H9 (cell line): ENCODE measurements around the gene GHR. TPM values are rescaled to one million over a fixed set of nuclear protein-coding genes. Genes with fewer than 3 reads are reported as not detected.

ENCODE experiments used
- DNase-seq: peaks from one replicate; pipeline ENCODE4 v3.0.0-alpha.2; 2017
- H2AFZ ChIP-seq: one replicate; pipeline ENCODE4 v1.6.1; 2013; ENCODE audit warnings: mild to moderate bottlenecking, low read length, control low read depth, moderate library complexity
- H2AK5ac ChIP-seq: 2 replicates; pipeline ENCODE4 v1.6.1; 2013; ENCODE audit warnings: low read length, control low read depth, mixed read lengths; ENCODE audit not compliant: insufficient read length
- H2BK120ac ChIP-seq: one replicate; pipeline ENCODE4 v1.6.1; 2013; ENCODE audit warnings: low read depth, mild to moderate bottlenecking, low read length, control low read depth, inconsistent platforms; ENCODE audit not compliant: poor library complexity, severe bottlenecking
- H2BK12ac ChIP-seq: 2 replicates; pipeline ENCODE4 v1.6.1; 2013; ENCODE audit warnings: low read length, control low read depth, mixed read lengths, low read depth; ENCODE audit not compliant: insufficient read length
- H2BK15ac ChIP-seq: 2 replicates; pipeline ENCODE4 v1.6.1; 2013; ENCODE audit warnings: low read depth, low read length, control low read depth
- H2BK20ac ChIP-seq: one replicate; pipeline ENCODE4 v1.6.1; 2013; ENCODE audit warnings: low read depth, mild to moderate bottlenecking, low read length, control low read depth, inconsistent platforms; ENCODE audit not compliant: poor library complexity, severe bottlenecking
- H2BK5ac ChIP-seq: 2 replicates; pipeline ENCODE4 v1.6.1; 2013; ENCODE audit warnings: low read length, control low read depth, mixed read lengths; ENCODE audit not compliant: insufficient read length
- H3K14ac ChIP-seq: 2 replicates; pipeline ENCODE4 v1.6.1; 2013; ENCODE audit warnings: low read length, control low read depth; ENCODE audit not compliant: insufficient read depth
- H3K18ac ChIP-seq: 2 replicates; pipeline ENCODE4 v1.6.1; 2013; ENCODE audit warnings: low read depth, mild to moderate bottlenecking, mixed read lengths, low read length, control low read depth; ENCODE audit not compliant: insufficient read length
- H3K23ac ChIP-seq: 2 replicates; pipeline ENCODE4 v1.6.1; 2013; ENCODE audit warnings: low read length, control low read depth, mixed read lengths, low read depth; ENCODE audit not compliant: insufficient read length
- H3K23me2 ChIP-seq: 2 replicates; pipeline ENCODE4 v1.6.1; 2013; ENCODE audit warnings: low read depth, mild to moderate bottlenecking, mixed read lengths, low read length, control low read depth; ENCODE audit not compliant: insufficient read length, poor library complexity, severe bottlenecking
- H3K27ac ChIP-seq: 2 replicates; pipeline ENCODE4 v1.5.1; 2013; ENCODE audit warnings: low read length, control low read depth, mixed read lengths, low read depth; ENCODE audit not compliant: insufficient read length
- H3K27me3 ChIP-seq: 2 replicates; pipeline ENCODE4 v1.6.1; 2013; ENCODE audit warnings: low read length, control low read depth, inconsistent platforms; ENCODE audit not compliant: insufficient read depth
- H3K4ac ChIP-seq: 2 replicates; pipeline ENCODE4 v1.6.1; 2013; ENCODE audit warnings: low read depth, mild to moderate bottlenecking, control low read depth, inconsistent platforms, low read length, moderate library complexity
- H3K4me1 ChIP-seq: 2 replicates; pipeline ENCODE4 v1.6.1; 2013; ENCODE audit warnings: low read length, control low read depth, inconsistent platforms; ENCODE audit not compliant: insufficient read depth
- H3K4me2 ChIP-seq: 2 replicates; pipeline ENCODE4 v1.6.1; 2013; ENCODE audit warnings: low read length, control low read depth, mixed read lengths; ENCODE audit not compliant: insufficient read length, insufficient read depth
- H3K56ac ChIP-seq: 2 replicates; pipeline ENCODE4 v1.6.1; 2013; ENCODE audit warnings: low read depth, mild to moderate bottlenecking, mixed read lengths, low read length, control low read depth; ENCODE audit not compliant: insufficient read length
- H3K79me1 ChIP-seq: 2 replicates; pipeline ENCODE4 v1.6.1; 2013; ENCODE audit warnings: low read depth, mild to moderate bottlenecking, moderate library complexity, low read length, control low read depth, inconsistent platforms; ENCODE audit not compliant: insufficient read depth, poor library complexity, severe bottlenecking
- H3K79me2 ChIP-seq: 2 replicates; pipeline ENCODE4 v1.6.1; 2013; ENCODE audit warnings: low read length, control low read depth, inconsistent platforms; ENCODE audit not compliant: insufficient read depth
- H3K9ac ChIP-seq: 2 replicates; pipeline ENCODE4 v1.6.1; 2013; ENCODE audit warnings: low read length, control low read depth, mixed read lengths; ENCODE audit not compliant: insufficient read length; ENCODE audit errors: extremely low read depth
- H3K9me3 ChIP-seq: one replicate; pipeline ENCODE4 v1.6.1; 2013; ENCODE audit warnings: low read depth, low read length, inconsistent platforms; ENCODE audit not compliant: control insufficient read depth
- H3T11ph ChIP-seq: one replicate; pipeline ENCODE4 v1.6.1; 2013; ENCODE audit warnings: mild to moderate bottlenecking, low read length, control low read depth, inconsistent platforms
- H4K20me1 ChIP-seq: one replicate; pipeline ENCODE4 v1.6.1; 2013; ENCODE audit not compliant: control insufficient read depth, insufficient read length, insufficient read depth
- H4K5ac ChIP-seq: 2 replicates; pipeline ENCODE4 v1.6.1; 2013; ENCODE audit warnings: low read depth, mild to moderate bottlenecking, mixed read lengths, low read length, control low read depth; ENCODE audit not compliant: insufficient read length
- H4K8ac ChIP-seq: replicated peaks from 2 replicates; pipeline ENCODE4 v1.6.1; 2013; ENCODE audit warnings: low read length, control low read depth, mixed read lengths, low read depth; ENCODE audit not compliant: insufficient read length
- H4K91ac ChIP-seq: 2 replicates; pipeline ENCODE4 v1.6.1; 2013; ENCODE audit warnings: low read depth, mild to moderate bottlenecking, moderate library complexity, mixed read lengths, low read length, control low read depth; ENCODE audit not compliant: insufficient read length
- H3K27ac Mint-ChIP-seq, 3 experiments: 2 replicates in 2 of 3; 3 replicates in 1 of 3; pipeline ENCODE4 v1.8.0; 2020 to 2021; ENCODE audit warnings: mixed read lengths in 3 of 3, mild to moderate bottlenecking in 1 of 3, moderate library complexity in 1 of 3
- H3K27me3 Mint-ChIP-seq: 2 replicates; pipeline ENCODE4 v1.8.0; 2021; ENCODE audit warnings: low read depth, mild to moderate bottlenecking, moderate library complexity, mixed read lengths
- H3K36me3 Mint-ChIP-seq, 3 experiments: 2 replicates in 2 of 3; 3 replicates in 1 of 3; pipeline ENCODE4 v1.8.0; 2020 to 2021; ENCODE audit warnings: low read depth in 3 of 3, mixed read lengths in 3 of 3; ENCODE audit not compliant: insufficient read depth in 1 of 3
- H3K4me1 Mint-ChIP-seq, 2 experiments: 2 replicates each; pipeline ENCODE4 v1.8.0; 2020; ENCODE audit warnings: mixed read lengths in 2 of 2
- H3K4me3 Mint-ChIP-seq, 2 experiments: 2 replicates in 1 of 2; 3 replicates in 1 of 2; pipeline ENCODE4 v1.8.0; 2020 to 2021; ENCODE audit warnings: mild to moderate bottlenecking in 2 of 2, mixed read lengths in 2 of 2, moderate library complexity in 1 of 2
- H3K9me3 Mint-ChIP-seq, 2 experiments: 2 replicates in 1 of 2; 3 replicates in 1 of 2; pipeline ENCODE4 v1.8.0; 2020; ENCODE audit warnings: mild to moderate bottlenecking in 2 of 2, mixed read lengths in 2 of 2, moderate library complexity in 1 of 2
- CTCF ChIP-seq: fragments of 200-600 bp; sonication (generic); conservative IDR thresholded peaks from 3 replicates; pipeline ENCODE4 v1.8.0; 2021; ENCODE audit warnings: antibody characterized with exemption, mild to moderate bottlenecking
- WGBS: extraction: QIAGEN DNeasy Blood & Tissue Kit; methylation state at CpG from one replicate; pipeline ENCODE4 v1.1.7; 2013; ENCODE audit warnings: missing lambda C conversion rate, low lambda C conversion rate, mixed read lengths; ENCODE audit not compliant: insufficient read length; ENCODE audit errors: extremely low coverage; 5-methylcytosine and 5-hydroxymethylcytosine counted together
- total RNA-seq: library from RNA; stranded (reverse); gene quantifications from 2 replicates; pipeline ENCODE4 v1.2.1, GENCODE V29; 2021

The GHR gene
- total RNA-seq, 1 experiment from 2014 or later: 0.20 TPM

GRCh38 chr5:42756606-42757601 is 333.7 kb downstream of the GHR start, which contains the start of gene CCDC152:
Gene CCDC152 (plus strand): TSS chr5:42756818. CDS start chr5:42759122, 2,304 bp downstream.
- Mint-ChIP-seq H3K27ac (0 out of 7 replicates have a peak within 1 kb of the TSS, but pooled peaks of 1 of the 3 experiments have one; percentile 29), H3K9me3 (no peaks in the 10 kb centered on the region), H3K4me3 (no peak within 1 kb of the TSS; a peak in 1 of 5 replicates), H3K36me3 (no peaks in the 10 kb centered on the region), H3K27me3 (no peaks in the 10 kb centered on the region), H3K4me1 (peaks cover 19 to 20% of the 10 kb centered on the region in 2 experiments)
- H3K14ac ChIP-seq: peak within 1 kb of the TSS; percentile 5; the same call in 1 of the 2 replicates
- H3K27me3 ChIP-seq: no peaks in the 10 kb centered on the region
- H2BK5ac ChIP-seq: no peak within 1 kb of the TSS
- no CpG with 5 or more reads among the region's 35 CpGs for WGBS
- no peaks in the 10 kb centered on the region for H3K79me2 ChIP-seq
- no peak within 1 kb of the TSS for H2BK120ac ChIP-seq
- no peak within 1 kb of the TSS for H2BK20ac ChIP-seq
- peak; percentile 85 for DNase-seq
- peak within 1 kb of the TSS; percentile 60 for H4K5ac ChIP-seq
- H3K23me2 ChIP-seq: no peaks in the 10 kb centered on the region
- H3K4me1 ChIP-seq: 0 out of 2 replicates have a peak, but pooled peaks cover 2% of the 10 kb centered on the region
- H2BK12ac ChIP-seq: no peak within 1 kb of the TSS
- no peak within 1 kb of the TSS for H4K8ac ChIP-seq
- no peaks in the 10 kb centered on the region for H3K9me3 ChIP-seq
- H2AK5ac ChIP-seq: no peak within 1 kb of the TSS
- no peak within 1 kb of the TSS for H3K23ac ChIP-seq
- no peak within 1 kb of the TSS for H3T11ph ChIP-seq
- no peak within 1 kb of the TSS for H2AFZ ChIP-seq
- TF ChIP-seq CTCF: no peak
- peak within 1 kb of the TSS; percentile 56 for H3K9ac ChIP-seq
- H3K27ac ChIP-seq: no peak within 1 kb of the TSS
- H3K56ac ChIP-seq: no peak within 1 kb of the TSS
- H3K79me1 ChIP-seq: no peaks in the 10 kb centered on the region
- H3K4me2 ChIP-seq: peak within 1 kb of the TSS; percentile 74
- H2BK15ac ChIP-seq: no peak within 1 kb of the TSS
- H3K18ac ChIP-seq: peak within 1 kb of the TSS; percentile 17
- H3K4ac ChIP-seq: no peak within 1 kb of the TSS
- no peak within 1 kb of the TSS for H4K91ac ChIP-seq
- H4K20me1 ChIP-seq: no peaks in the 10 kb centered on the region
